Right lobe of liver (tissue), 6 donors: Measurements from ENCODE around the gene ZNF513. TPM values are rescaled to one million over a fixed set of nuclear protein-coding genes. Genes with fewer than 3 reads are reported as not detected.

Experiments used
- ATAC-seq, 4 donors: fragments of 200-7000 bp; cut with Tn5 transposase; one replicate each; pipeline ENCODE4 v1.9.1; 2020; ENCODE audit warnings: mild to moderate bottlenecking in 4 of 4, moderate library complexity in 4 of 4
- DNase-seq, 3 donors: peaks; one replicate each; pipeline ENCODE4 v3.0.0-alpha.2; 2020
- H3K27ac ChIP-seq, 3 donors: fragments of 200-600 bp; one replicate each; pipeline ENCODE4 v1.8.0; 2022
- H3K27me3 ChIP-seq, 2 donors: fragments of 200-600 bp; one replicate each; pipeline ENCODE4 v1.8.0; 2022
- H3K36me3 ChIP-seq, 4 donors: fragments of 200-600 bp; sonication (generic) in 1 of 4; one replicate each; pipeline versions ENCODE4 v1.5.1 to v1.8.0; 2017 to 2022; ENCODE audit warnings: control low read depth in 1 of 4
- H3K4me1 ChIP-seq, 4 donors: fragments of 200-600 bp; sonication (generic) in 1 of 4; one replicate each; pipeline versions ENCODE4 v1.5.1 to v1.8.0; 2017 to 2022; ENCODE audit warnings: control low read depth in 1 of 4
- H3K4me3 ChIP-seq, 3 donors: fragments of 200-600 bp; one replicate each; pipeline ENCODE4 v1.8.0; 2022
- H3K9me3 ChIP-seq, 4 donors: fragments of 200-600 bp; sonication (generic) in 1 of 4; one replicate each; pipeline versions ENCODE4 v1.5.1 to v1.8.0; 2017 to 2022; ENCODE audit warnings: control low read depth in 1 of 4
- CTCF ChIP-seq, 4 donors: fragments of 200-600 bp in 3 of 4; fragments of 450-650 bp in 1 of 4; IDR thresholded peaks; one replicate each; pipeline versions ENCODE4 v1.5.1 to v1.8.0; 2016 to 2022; ENCODE audit warnings: antibody characterized with exemption in 4 of 4, mild to moderate bottlenecking in 2 of 4
- POLR2A ChIP-seq: fragments of 450-650 bp; IDR thresholded peaks from one replicate; pipeline ENCODE4 v1.6.1; 2017; ENCODE audit warnings: antibody characterized with exemption, mild to moderate bottlenecking
- WGBS: methylation state at CpG from one replicate; pipeline ENCODE4 v1.1.6; 2018; ENCODE audit warnings: low coverage, low lambda C conversion rate; ENCODE audit not compliant: insufficient coverage; ENCODE audit errors: missing lambda C conversion rate; 5-methylcytosine and 5-hydroxymethylcytosine counted together
- intact Hi-C, 2 donors: fragments of 100-400 bp; cut with DNase I; formaldehyde crosslinking; loops; one replicate each; pipeline versions ENCODE4 v1.11.2 to v1.14.1; 2022
- total RNA-seq, 6 experiments: library from RNA; depleted of rRNA in 2 of 6; stranded (reverse); fragments of >200 nt in 2 of 6; fragmentation: NEBNext Ultra II Directional in 3 of 6; extraction: Animal tissue kit (Norgen Biotek cat#: 25700) in 3 of 6; gene quantifications; one replicate each; pipeline versions ENCODE4 v1.1.0 to v1.2.4, GENCODE V29; 2016 to 2023
- donor health status: DM: no; HTN: yes; CAD: no.
- donor health status: DM: no; HTN: no; CAD: no.
- donor health status: DM: no; HTN: no; CAD: no.
- donor health status: DM: no; HTN: yes; CAD: no.
- donor health status: DM: no; HTN: yes; CAD: no.

Gene ZNF513
- total RNA-seq, 6 experiments from 2014 or later = 6.0 to 14.7 (median 9.8) TPM

- DNase-seq = no peak
- no peaks in the 10 kb centered on the region for H3K27me3 ChIP-seq
- no CpG with 5 or more reads among the region's 2 CpGs for whole genome bisulfite sequencing
- intact Hi-C loops = no loop called here
- no peaks in the 10 kb centered on the region for H3K4me1 ChIP-seq
- peaks cover 0 to 11% (median 3%) of the 10 kb centered on the region in 4 donors for H3K36me3 ChIP-seq
- H3K4me3 ChIP-seq = no peak overlapping the region
- ATAC-seq = no peak
- no peaks in the 10 kb centered on the region for H3K9me3 ChIP-seq
- H3K27ac ChIP-seq = no peak overlapping the region
- TF ChIP-seq POLR2A (no peak), CTCF (IDR thresholded peaks at IDR 0.05) (no peak)
Measured at GRCh38 chr2:27347641-27348040, 32.9 kb downstream of the ZNF513 start.

- Histone ChIP-seq H3K4me1 (no peaks in the 10 kb centered on the region), H3K27ac (no peak overlapping the region), H3K4me3 (no peak overlapping the region), H3K27me3 (no peaks in the 10 kb centered on the region), H3K36me3 (peaks cover 5 to 80% (median 39%) of the 10 kb centered on the region in 4 donors), H3K9me3 (no peaks in the 10 kb centered on the region)
- no peak for TF ChIP-seq POLR2A
- TF ChIP-seq CTCF (IDR thresholded peaks at IDR 0.05) = no peak
- WGBS = 98% methylated on average over 7 of the region's 7 CpGs
- no peak for DNase-seq
- intact Hi-C loops = no loop called here
- no peak for ATAC-seq
Measured at GRCh38 chr2:27336173-27336572, 44.4 kb downstream of the ZNF513 start.

- no peak overlapping the region for H3K27ac ChIP-seq
- DNase-seq = no peak
- no peaks in the 10 kb centered on the region for H3K27me3 ChIP-seq
- ATAC-seq = peak in 1 of 4 donors; percentile 21
- no peak overlapping the region for H3K4me3 ChIP-seq
- H3K9me3 ChIP-seq = no peaks in the 10 kb centered on the region
- TF ChIP-seq POLR2A (no peak), CTCF (IDR thresholded peaks at IDR 0.05) (no peak)
- intact Hi-C loops = no loop called here
- H3K4me1 ChIP-seq = no peaks in the 10 kb centered on the region
- peaks cover 5 to 71% (median 35%) of the 10 kb centered on the region in 4 donors for H3K36me3 ChIP-seq
- 71% methylated on average over 2 of the region's 3 CpGs for WGBS
Measured at GRCh38 chr2:27335311-27335710, 45.2 kb downstream of the ZNF513 start.

Other genes with a start within 250 kb of the ZNF513 start
- 100 to 1,000 TPM in 2 of 6 experiments, 10 to 100 TPM in 4; 27.1 to 102 (median 59.2) TPM for gene PREB, start 246.1 kb downstream of the ZNF513 start, total RNA-seq
- gene PRR30, start 241.3 kb downstream of the ZNF513 start, total RNA-seq = not detected
- under 1 TPM in 1 of 6 experiments, not detected in 5; 0.04 TPM for gene TCF23, start 231.7 kb downstream of the ZNF513 start, total RNA-seq
- 10 to 100 TPM; 30.7 to 65.8 (median 35.9) TPM for gene ATRAID, start 168.7 kb downstream of the ZNF513 start, total RNA-seq
- 100 to 1,000 TPM in 3 of 6 experiments, 10 to 100 TPM in 3; 57.5 to 151 (median 90.3) TPM for gene SLC5A6, start 168.5 kb downstream of the ZNF513 start, total RNA-seq
- 10 to 100 TPM; 12.3 to 24.0 (median 16.3) TPM for gene CAD, start 163.4 kb downstream of the ZNF513 start, total RNA-seq
- not detected for gene SLC30A3, start 117.7 kb downstream of the ZNF513 start, total RNA-seq
- not detected for gene DNAJC5G, start 105.3 kb downstream of the ZNF513 start, total RNA-seq
- gene TRIM54, start 98.3 kb downstream of the ZNF513 start, total RNA-seq = under 1 TPM in 2 of 6 experiments, not detected in 4; 0.14 to 0.25 TPM
- gene UCN, start 72.3 kb downstream of the ZNF513 start, total RNA-seq = 1 to 10 TPM in 5 of 6 experiments, under 1 TPM in 1; 0.88 to 4.3 (median 1.6) TPM
- gene MPV17, start 57.6 kb downstream of the ZNF513 start, total RNA-seq = 10 to 100 TPM; 17.2 to 82.3 (median 30.4) TPM
- 10 to 100 TPM; 13.4 to 20.1 (median 16.8) TPM for gene GTF3C2, start 24.0 kb downstream of the ZNF513 start, total RNA-seq
- gene EIF2B4, start 10.4 kb downstream of the ZNF513 start, total RNA-seq = 10 to 100 TPM; 17.6 to 25.0 (median 20.9) TPM
- gene SNX17, start 10.1 kb downstream of the ZNF513 start, total RNA-seq = 10 to 100 TPM; 50.1 to 58.9 (median 54.1) TPM
- 10 to 100 TPM; 20.9 to 38.4 (median 24.2) TPM for gene PPM1G, start 28.9 kb upstream of the ZNF513 start, total RNA-seq
- 10 to 100 TPM; 37.7 to 49.4 (median 41.5) TPM for gene NRBP1, start 47.9 kb upstream of the ZNF513 start, total RNA-seq
- 1 to 10 TPM; 3.2 to 8.0 (median 4.6) TPM for gene KRTCAP3, start 61.6 kb upstream of the ZNF513 start, total RNA-seq
- 10 to 100 TPM in 1 of 6 experiments, 1 to 10 TPM in 5; 4.4 to 11.5 (median 6.2) TPM for gene IFT172, start 109.0 kb upstream of the ZNF513 start, total RNA-seq
- gene FNDC4, start 114.5 kb upstream of the ZNF513 start, total RNA-seq = 100 to 1,000 TPM in 2 of 6 experiments, 10 to 100 TPM in 4; 29.9 to 123 (median 65.1) TPM
- 100 to 1,000 TPM in 4 of 6 experiments, 10 to 100 TPM in 2; 57.9 to 164 (median 115) TPM for gene GCKR, start 116.1 kb upstream of the ZNF513 start, total RNA-seq
- 10 to 100 TPM in 1 of 6 experiments, 1 to 10 TPM in 5; 5.5 to 13.4 (median 6.8) TPM for gene ZNF512, start 202.3 kb upstream of the ZNF513 start, total RNA-seq
- 1 to 10 TPM in 4 of 6 experiments, under 1 TPM in 2; 0.74 to 2.1 (median 1.5) TPM for gene CCDC121, start 248.3 kb upstream of the ZNF513 start, total RNA-seq
- gene GPN1, start 248.3 kb upstream of the ZNF513 start, total RNA-seq = 10 to 100 TPM in 4 of 6 experiments, 1 to 10 TPM in 2; 9.4 to 14.6 (median 11.3) TPM